Activated CD4-positive, alpha-beta T cell treated with anti-CD3 and anti-CD28 coated beads, Interleukin-2, amount 50 U/mL, for 1 hour (primary cell): ENCODE measurements around the gene TUBA4A.

ENCODE experiments used
- DNase-seq: peaks from one replicate; pipeline ENCODE4 v3.0.0-alpha.2; 2020

The TUBA4A gene

DNA sequence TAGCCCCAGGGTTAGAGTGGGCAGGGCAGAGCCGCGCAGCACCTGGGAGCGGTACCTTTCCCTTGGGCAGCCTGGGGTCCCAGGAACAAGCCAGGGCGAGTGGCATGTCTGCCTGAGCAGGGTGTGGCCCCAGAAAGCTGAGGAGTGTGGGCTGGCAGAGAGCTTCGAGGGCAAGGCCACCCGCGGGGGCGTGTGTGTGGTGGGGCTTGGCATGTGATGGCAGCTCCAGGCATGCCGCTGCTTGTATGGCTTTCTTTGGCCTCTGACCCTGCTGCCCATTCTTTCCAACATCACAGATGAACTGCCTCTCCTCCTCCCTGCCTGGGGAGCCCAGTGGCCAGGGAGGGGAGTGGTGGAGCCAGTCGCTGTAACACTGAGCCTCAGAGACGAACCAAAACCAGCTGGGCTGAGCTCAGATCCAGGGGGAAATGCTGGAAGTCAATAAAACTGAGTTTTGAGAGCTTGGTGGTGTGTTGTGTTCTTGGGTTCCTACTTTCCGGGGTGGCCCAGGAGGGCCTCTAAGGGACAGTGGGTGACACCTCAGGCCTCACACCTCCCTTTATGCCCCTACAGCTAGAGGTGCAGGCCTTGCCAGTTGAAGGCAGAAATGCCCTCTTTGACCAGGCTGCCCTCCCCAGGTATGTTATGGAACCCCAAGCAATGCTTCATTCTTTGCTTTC lies 32.9 kb upstream of the TUBA4A start:
- no peak for DNase-seq

DNA sequence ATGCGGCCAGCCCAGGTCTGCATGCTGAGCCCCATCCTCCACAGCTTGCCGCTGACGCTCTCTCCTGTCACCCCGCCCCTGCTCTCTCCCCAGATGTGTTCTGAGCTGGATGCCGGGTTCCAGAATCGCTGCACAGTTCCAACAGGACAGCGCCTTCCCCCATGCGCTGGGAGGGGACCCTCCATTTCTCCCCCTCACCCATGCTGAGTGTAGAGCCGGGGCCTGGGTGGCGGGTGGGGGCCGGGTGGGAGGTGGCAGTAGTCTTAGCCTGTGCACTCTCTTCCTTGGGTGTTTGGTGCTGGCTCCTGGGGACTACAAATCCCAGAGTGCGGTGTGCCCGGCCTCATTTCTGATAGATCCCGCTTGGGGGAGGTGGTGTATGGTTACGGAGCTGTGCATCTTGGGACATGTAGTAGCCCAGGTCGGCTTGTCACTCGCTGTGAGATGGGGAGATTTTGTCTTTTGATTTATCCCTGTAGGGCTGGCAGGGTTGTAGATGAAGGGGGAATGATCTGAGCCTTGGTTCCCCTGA lies 32.2 kb upstream of the TUBA4A start:
- DNase-seq: no peak

DNA sequence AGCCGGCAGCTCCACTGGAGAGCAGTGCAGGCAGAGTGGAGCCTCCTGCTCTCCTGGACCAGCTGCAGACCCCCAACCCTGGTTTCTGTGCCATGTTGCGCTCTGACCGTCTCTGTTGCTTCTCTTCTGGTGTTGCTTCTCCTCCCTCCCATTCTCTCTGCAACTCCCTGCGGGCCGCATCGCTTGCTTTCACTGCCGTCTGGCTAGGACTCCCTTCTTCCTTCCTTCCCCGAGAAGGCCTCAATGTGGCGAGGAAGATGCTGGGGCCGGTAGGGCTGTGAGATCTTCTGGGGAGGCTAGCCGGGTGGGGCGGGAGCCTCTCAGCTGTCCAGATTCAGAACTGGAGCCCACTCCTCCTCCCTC lies 31.6 kb upstream of the TUBA4A start:
- DNase-seq: no peak

DNA sequence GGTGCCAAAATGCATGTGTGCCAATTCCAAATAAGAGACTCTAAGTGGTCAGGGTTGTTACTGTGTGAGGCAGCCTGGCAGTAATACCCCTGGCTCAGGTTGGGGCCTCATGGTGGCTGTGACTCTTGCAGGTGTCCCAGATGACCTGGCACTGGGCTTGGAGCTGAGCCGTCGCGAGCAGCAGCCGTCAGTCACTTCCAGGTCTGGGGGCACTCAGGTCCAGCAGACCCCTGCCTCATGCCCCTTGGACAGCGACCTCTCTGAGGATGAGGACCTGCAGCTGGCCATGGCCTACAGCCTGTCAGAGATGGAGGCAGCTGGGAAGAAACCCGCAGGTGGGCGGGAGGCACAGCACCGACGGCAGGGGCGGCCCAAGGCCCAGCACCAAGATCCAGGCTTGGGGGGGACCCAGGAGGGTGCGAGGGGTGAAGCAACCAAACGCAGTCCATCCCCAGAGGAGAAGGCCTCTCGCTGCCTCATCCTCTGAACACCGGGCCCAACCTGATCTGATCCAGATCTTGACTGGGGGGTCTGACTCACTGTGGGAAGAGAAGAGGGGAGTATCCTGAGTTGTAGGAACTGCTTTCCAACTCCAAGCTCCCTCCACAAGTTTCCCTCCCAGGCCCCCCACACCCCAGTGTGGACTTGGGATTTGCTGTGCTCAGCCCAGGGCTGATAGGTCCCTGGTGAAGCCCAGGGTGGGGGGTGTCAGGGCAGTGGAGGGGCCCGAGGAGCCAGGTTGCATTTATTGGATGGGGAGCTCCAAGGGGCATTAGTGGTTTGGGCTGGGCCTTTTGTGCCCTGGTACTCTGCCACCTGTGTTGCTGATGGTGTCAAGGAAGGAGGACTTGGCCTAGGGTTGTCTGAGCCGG lies 31.0 kb upstream of the TUBA4A start:
- DNase-seq: no peak

DNA sequence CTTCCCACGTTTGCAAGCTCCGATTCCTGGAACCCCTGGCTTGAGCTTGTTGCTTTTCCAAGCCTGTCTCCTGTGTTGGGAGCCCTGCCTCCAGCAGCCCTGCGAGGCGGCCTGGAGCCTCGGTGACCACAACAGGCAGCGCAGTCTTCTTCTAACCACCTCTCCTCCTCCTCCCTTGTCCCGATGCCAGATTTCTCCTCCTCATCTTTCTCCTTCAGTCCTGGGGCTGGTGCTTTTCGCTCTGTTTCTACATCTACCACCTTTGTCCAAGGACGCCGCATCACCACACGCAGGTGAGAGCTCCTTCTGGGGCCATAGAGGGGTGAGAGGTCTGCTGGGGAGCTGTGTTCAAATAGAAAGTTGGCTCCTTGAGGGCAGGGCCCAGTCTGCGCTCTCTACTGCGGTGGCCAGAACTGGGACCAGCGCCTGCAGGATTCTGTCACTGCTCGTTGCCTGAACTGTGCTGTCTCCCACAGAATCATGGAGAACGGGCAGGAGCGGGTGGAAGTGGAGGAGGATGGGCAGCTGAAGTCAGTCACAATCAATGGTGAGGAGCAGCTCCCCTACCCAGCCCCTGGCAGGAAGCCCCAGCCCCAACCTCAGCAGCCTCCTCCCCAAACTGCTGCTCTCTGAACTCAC lies 29.3 kb upstream of the TUBA4A start:
- no peak for DNase-seq

DNA sequence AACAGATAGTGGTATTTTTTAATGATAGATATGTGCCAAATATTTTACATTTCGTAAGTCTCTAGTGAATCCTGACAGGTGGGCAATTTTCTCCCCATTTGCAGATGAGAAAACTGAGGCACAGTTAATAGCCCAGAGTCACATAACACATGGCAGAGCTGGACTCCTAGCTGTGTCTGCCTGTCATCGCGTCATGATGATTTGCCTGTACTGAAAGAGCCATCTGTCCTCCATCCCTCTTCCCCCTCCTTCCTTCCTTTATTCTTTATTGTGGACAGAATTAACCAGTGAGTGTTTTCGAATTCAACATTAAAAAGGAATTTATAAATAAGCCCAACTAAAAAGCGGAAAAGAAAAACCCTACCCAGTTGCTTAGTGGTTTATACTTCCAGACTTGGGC lies 28.7 kb upstream of the TUBA4A start:
- DNase-seq: no peak

DNA sequence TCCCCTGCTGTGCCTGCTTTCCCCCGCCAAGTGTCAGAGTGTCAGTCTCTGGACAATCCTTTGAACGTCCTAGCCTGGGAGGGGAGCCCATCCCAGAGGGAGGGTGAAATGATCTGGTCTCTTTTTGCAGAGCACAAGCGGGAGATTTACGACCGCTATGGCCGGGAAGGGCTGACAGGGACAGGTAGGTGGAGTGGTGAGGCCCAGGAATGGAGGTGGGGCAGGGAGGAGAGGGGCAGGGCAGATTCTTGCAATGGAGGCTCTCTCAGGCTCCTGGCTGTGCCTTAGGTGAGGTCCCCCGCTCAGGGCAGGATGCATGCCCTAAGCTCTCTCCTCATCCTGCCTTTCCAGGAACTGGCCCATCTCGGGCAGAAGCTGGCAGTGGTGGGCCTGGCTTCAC lies 27.9 kb upstream of the TUBA4A start:
- no peak for DNase-seq

DNA sequence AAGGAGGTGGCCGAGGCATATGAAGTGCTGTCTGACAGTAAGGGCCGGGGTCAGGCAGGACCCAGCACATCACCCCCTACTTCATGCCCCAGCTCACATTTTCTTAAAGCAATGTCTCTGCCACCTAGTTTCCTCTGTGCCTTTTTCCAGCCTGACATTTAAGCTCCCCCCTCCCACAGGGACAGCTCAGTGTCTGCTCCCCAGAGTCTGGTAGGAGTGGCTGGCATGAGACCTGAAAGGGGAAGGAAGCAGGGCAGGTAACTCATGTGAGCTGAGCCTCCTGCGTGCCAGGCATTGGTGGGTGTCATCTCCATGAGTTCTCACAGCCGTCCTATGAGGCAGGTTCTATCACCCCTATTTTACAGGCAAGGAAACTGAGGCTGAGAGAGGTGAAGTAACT lies 26.9 kb upstream of the TUBA4A start:
- DNase-seq: no peak

DNA sequence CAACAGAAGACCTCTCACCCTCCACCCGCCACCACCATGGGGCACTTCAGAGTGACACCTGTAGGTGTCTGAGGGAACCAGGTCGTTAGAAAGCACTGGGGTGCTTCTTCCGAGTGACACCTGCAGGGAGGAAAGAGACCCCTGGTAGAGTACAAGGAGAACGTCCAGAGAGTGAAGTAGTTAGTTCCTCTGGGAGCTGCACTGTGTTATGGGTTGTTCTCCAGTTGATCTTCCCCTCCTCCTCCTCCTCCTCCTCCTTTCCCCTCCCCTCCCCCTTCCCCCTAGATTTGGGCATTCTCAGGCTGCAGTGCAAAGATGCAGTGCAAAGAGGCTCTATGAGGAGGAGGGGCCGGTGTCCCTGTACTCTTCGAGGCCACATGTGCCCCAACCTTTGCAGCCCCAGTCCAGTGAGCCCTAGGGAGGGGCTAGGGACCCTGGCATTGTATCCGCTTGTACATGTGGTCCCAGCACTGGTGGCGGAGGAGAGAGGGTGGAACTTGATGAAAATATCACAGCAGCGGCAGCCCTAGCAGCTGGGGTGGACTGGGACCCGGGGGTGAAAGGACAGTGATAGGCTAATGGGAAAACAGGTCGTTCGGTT lies 26.3 kb upstream of the TUBA4A start:
- no peak for DNase-seq

DNA sequence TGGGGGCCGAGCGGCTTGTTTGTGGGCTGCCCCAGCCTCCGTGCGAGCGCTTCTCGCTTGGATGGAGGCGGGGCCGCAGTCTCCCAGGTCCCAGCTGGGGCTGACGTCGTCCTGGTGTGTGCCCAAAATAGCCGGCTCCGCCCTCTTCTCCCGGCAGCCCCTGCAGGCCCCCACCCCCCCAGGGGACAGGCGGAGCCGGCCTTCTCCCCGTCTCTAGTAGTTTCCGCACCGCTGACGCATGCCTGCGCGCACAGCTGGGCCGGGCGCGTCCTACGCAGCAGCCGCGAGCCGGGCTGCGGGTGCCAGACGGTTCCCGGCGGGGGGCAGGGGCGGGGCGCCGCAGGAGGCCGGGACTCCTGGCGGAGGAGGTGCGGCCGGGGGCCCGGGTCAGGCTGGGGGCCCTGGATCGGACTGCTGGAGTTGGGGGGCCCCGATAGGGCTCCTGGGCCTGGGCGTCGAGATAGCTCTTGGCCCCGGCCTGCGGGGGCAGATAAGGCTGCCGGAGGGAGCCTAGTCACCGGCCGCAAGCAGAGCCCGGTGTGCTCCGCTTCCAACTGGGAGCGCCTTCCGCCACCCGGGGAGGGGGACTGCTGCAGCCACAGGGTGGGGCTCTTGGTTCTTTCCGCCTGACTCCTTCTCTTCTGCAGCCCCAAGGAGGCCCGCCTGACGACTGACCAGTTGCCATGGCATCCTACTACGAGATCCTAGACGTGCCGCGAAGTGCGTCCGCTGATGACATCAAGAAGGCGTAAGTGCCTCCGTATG lies 25.6 kb upstream of the TUBA4A start, which contains the start of gene DNAJB2:
Gene DNAJB2, plus strand, starts transcription at position 216 of the 765 bp plus-strand sequence. Its CDS starts 468 bp downstream, at position 684.
- DNase-seq: peak; percentile 98

DNA sequence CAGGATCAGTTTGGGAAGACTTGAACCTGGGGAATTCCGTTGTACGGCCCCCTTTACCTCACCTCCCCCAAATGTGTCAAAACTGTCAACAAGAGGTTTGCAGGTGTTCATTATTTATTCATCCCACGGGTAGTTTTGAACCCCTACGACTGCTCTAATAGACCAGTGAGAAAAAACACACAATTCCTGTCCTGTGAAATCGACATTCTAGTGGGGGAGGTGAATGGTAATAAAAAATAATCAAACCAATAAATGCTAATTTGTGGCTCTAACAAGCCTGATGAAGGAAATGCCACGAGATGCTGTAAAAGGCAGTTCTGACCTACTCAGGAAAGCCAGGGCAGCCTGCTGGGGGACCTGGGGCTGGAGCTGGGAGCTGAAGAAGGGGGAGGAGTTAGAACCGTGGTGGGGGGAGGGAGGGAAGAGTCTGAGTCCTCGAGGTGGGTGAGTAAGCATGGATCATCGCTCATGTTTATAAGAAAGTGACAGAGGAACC lies 25.0 kb upstream of the TUBA4A start:
- DNase-seq: no peak

DNA sequence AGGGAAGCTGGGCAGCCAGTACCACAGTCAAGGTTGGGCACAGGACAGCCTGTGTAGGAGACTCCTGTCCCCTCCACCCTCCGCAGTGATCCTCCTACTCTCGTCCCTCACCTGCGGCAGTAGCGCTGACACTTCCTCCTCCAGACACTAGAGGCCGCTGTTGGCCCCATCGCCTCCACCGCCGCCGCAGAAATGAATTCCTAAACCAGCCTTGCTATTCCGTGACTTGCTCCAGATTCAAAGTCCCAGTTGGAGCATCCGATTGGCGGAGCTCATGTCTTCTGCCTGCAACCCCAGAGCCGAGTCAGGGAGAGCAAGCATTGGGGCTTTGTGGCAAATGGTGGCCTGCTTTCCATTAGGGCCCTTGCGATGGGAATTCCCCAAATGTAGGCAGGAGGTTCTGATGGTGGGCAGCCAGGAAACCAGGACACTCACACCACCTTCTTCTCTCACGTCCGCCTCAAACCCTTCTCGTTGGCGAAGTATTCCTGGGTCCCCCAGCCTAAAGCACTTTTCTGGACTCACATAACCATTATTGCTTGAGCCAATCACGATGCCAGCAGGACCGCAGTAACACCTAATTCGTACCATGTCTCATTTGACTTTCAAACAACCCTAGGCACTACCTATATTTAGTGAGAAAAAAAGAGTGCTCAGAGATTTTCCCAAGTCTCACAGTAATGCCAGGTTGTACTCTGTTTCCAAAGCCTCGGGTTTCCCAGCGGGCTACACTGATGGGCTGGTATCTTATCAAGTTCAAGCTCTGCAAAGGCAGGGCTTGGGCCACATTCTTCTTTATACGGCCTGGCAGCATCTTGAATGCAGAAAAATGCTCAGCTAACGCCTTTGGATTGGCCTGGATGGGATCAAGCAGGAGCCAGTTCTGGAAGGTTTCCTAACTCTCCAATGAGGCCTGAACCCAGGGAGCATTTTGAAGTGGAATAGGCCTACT lies 24.3 kb upstream of the TUBA4A start:
- DNase-seq: peak; percentile 74

DNA sequence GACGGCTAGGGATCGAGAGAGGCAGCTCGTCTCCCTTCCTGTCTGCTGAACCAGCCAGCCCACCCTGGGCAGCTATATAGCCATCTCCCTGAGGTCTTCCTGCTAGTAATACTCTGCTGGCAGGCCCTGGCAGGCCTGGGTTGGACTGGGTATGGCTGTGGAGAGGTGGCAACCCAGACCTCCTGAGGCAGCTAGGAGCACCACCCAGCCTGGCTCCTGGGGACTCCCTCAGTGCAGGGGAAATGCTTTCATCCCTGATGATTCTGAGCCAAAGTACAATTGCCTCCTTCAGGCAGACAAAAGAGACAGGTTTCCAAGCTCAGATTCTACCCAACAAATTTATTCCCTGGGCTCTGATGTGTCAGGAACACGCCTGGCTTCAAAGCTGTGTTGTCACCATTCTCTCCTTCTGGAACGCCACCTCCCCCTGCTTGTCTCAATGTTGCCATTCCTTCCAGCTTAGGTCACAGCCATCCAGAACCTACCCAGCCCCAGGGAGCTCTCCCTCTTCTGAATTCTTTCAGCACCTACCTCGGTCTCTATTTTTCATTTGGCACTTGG lies 20.7 kb upstream of the TUBA4A start:
- DNase-seq: no peak

DNA sequence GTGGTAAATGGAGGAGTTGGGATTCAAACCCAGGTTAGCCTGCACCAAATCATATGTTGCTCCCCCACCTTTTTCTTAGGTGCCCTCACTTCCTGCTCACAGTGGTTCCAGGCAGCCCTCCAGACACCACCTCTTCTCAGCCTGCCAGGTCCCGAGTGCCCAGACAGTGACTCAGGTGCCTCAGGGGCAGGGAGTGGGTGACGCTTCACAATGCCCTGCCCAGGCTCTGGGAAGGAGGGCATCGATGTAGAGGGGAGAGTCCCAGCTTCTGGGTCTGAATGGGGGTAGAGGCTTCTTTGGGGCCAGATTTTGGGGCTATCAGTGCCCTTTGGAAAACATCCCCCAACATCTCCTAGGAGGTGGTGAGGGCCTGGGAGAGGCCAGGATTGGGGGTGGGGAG lies 20.2 kb upstream of the TUBA4A start:
- DNase-seq: no peak

DNA sequence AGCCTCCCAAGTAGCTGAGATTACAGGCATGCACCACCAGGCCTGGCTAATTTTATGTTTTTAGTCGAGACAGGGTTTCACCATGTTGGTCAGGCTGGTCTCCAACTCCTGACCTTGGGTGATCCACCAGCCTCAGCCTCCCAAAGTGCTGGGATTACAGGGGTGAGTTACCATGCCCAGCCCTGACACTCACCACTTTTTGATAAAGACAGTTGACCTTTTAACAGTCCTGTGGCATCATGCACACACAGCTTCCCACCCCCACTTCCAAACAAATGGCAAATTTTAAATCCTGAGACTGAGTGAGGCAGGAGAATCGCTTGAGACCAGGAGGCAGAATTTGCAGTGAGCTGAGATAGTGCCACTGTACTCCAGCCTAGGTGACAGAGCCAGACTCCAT lies 19.3 kb upstream of the TUBA4A start:
- no peak for DNase-seq

DNA sequence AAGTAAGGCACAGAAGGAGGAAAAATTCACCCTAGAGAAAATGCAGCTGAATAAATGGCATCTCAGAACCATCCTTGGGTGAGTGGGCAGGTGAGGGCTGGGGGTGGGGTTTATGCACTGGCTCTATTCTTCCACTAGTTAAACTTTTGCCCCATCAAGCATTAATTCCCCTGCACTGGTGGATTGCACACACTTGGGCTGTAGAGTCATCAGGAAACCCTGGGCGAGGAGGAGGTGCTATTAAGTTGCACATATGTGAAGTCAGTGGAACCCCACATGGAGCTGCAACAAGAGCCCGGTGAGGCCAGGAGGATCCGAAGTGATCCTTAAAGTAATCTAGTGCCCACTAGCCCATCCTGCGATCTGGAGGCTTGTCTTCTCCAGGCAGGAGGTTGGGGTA lies 18.6 kb upstream of the TUBA4A start:
- no peak for DNase-seq

DNA sequence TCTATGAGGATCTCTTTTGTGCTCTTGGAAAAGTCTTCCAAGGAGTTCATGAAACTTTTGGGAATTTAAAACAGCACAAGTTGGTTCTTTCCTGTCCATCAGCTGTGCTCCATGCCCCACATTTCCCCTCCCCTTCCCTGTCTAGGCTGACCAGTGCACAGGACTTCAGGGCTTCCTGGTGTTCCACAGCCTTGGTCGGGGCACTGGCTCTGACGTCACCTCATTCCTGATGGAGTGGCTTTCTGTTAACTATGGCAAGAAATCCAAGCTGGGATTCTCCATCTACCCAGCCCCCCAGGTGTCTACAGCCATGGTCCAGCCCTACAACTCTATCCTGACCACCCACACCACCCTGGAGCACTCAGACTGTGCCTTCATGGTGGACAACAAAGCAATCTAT lies 17.3 kb upstream of the TUBA4A start:
- DNase-seq: no peak

DNA sequence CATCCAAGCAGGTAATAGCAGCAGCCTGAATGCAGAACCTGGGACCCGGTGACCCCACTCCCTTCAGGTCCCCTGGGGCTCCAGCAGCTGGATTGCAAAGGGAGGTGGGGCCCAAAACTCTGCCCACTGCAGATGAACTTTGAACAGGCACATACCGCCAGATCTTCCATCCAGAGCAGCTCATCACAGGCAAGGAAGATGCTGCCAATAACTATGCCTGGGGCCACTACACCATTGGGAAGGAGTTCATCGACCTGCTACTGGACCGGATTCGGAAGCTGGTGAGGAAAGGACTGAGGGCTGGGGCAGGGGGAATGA lies 16.3 kb upstream of the TUBA4A start:
- DNase-seq: no peak

DNA sequence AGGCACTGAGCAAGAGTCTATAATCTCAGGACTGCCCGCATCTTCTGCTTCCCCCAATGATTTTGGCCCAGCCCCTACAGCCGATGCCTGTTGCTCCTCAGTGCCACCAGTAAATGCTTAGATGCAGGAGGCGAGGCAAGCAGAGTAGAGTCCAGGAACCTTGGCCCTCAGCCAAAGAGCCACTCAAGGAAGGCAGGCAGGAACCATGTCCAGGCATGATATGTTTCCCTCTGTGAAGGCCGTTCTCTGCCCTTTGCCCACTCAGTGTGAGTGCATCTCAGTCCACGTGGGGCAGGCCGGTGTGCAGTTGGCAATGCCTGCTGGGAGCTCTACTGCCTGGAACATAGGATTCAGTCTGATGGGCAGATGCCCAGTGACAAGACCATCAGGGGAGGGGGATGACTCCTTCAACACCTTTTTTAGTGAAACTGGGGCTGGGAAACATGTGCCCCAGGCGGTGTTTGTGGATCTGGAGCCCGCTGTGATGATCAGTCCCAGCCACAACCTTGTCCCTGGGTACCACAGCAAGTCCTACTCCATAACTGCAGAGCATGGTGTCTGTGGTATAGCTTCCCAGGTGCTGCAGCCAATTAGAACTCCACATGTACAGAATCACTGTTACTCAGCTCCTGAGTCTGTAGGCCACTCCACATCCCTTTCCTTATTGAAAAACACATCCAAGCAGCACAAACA lies 15.8 kb upstream of the TUBA4A start:
- DNase-seq: no peak

DNA sequence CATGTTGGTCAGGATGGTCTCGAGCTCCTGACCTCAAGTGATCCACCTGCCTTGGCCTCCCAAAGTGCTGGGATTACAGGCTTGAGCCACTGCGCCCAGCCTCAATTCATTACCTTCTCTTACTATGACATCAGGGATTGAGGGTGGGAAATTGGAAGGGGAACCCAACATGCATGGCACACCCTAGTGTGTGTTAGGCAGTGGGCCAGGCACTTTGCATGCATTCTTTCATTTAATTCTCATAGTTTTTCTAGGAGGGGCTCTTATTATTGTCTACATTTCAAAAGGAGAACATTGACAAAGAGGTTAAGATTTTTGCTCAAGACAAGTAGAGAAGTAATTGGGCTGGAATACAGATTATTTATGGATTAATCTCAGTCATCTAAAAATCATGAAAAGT lies 14.6 kb upstream of the TUBA4A start:
- DNase-seq: no peak
